T-helper 17 cell (primary cell): ENCODE measurements around the gene CCNL2. TPM values are rescaled to one million over a fixed set of nuclear protein-coding genes. Genes with fewer than 3 reads are reported as not detected.
"Not testable (repeated sequence)": the region's sequence is repeated elsewhere in the genome, so short reads cannot be mapped to it uniquely, and the experiment has no call there.

Source experiments
- ATAC-seq: fragments of 150-1000 bp; cut with Tn5 transposase; 2 replicates; pipeline ENCODE4 v1.10.0; 2021; ENCODE audit warnings: mild to moderate bottlenecking, moderate library complexity
- DNase-seq, 3 donors: peaks; one replicate each; pipeline versions ENCODE4 v3.0.0 to v3.0.0-alpha.2; 2020 to 2021
- H3K9me3 ChIP-seq: one replicate; pipeline ENCODE4 v1.7.0; 2013; ENCODE audit warnings: low read length, mild to moderate bottlenecking; ENCODE audit not compliant: control insufficient read depth, poor library complexity, severe bottlenecking
- H3K27ac Mint-ChIP-seq: one replicate; pipeline ENCODE4 v1.8.0; 2022; ENCODE audit warnings: mild to moderate bottlenecking, moderate library complexity, mixed read lengths
- H3K27me3 Mint-ChIP-seq: one replicate; pipeline ENCODE4 v1.8.0; 2022; ENCODE audit warnings: mixed read lengths
- H3K36me3 Mint-ChIP-seq: one replicate; pipeline ENCODE4 v1.8.0; 2022; ENCODE audit warnings: low read depth, mixed read lengths
- H3K4me1 Mint-ChIP-seq: one replicate; pipeline ENCODE4 v1.8.0; 2022; ENCODE audit warnings: mild to moderate bottlenecking, mixed read lengths
- H3K4me3 Mint-ChIP-seq: one replicate; pipeline ENCODE4 v1.8.0; 2022; ENCODE audit warnings: mild to moderate bottlenecking, moderate library complexity, mixed read lengths
- total RNA-seq, 4 donors: library from RNA in 2 of 4; stranded (reverse) in 2 of 4; gene quantifications; one replicate each; pipeline ENCODE4 v1.2.3 and lab custom pipeline; 2022 to 2026

The CCNL2 gene
- total RNA-seq, 2 donors from 2014 or later = 231 to 252 TPM

DNA sequence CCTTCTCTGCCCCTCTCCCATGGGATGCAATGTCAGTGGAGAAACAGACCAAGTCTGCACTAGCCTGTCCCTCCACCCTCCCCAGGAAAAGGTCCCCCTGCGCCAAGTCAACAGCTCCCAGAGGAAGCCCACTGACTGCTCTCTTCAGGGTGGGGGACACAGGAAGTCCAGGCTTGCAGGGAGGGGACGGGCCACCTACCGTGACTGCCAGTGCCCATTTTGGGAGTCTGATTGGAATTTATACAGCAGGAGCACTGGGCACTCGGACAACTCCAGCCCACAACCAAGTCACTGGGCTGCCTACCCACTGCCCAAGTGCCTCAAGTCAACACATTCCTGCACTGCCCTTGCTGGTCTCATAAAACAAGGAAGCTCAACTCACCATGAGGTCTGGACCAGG lies 6.1 kb downstream of the CCNL2 start:
- Mint-ChIP-seq H3K36me3 (peaks cover 4% of the 10 kb centered on the region), H3K27ac (peak overlapping the region; percentile 8)
- no peak for ATAC-seq

DNA sequence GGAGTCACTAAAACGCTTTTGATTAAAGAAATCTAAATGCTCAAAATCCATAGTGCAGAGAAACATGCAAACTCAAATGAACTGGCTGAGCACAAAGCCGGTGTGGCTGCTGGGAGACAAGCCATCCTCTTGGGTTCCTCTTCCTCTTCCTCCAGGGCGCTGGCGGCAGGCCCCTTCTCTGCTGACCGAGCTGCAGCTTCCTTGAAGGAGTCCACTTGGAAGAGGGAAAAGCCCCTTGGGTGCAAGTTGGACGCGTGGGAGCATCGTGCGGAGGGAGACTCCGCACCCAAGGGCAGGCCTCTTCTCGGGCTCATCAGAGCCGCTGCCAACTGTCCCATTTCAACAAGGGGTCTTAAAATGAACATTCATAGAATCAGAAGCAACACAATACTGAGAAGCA lies 7.9 kb downstream of the CCNL2 start:
- no peaks in the 10 kb centered on the region for H3K27me3 Mint-ChIP-seq
- H3K9me3 ChIP-seq = no peaks in the 10 kb centered on the region
- DNase-seq = no peak
- H3K27ac Mint-ChIP-seq = no peak overlapping the region
- H3K4me1 Mint-ChIP-seq = peaks cover 13% of the 10 kb centered on the region
- no peak overlapping the region for H3K4me3 Mint-ChIP-seq
- ATAC-seq = no peak
- H3K36me3 Mint-ChIP-seq = peaks cover 4% of the 10 kb centered on the region

More for the DNA sequence above, 6.1 kb downstream of the CCNL2 start:
- Mint-ChIP-seq H3K4me1 (peaks cover 16% of the 10 kb centered on the region), H3K27me3 (no peaks in the 10 kb centered on the region), H3K4me3 (no peak overlapping the region)
- DNase-seq = no peak
- no peaks in the 10 kb centered on the region for H3K9me3 ChIP-seq

DNA sequence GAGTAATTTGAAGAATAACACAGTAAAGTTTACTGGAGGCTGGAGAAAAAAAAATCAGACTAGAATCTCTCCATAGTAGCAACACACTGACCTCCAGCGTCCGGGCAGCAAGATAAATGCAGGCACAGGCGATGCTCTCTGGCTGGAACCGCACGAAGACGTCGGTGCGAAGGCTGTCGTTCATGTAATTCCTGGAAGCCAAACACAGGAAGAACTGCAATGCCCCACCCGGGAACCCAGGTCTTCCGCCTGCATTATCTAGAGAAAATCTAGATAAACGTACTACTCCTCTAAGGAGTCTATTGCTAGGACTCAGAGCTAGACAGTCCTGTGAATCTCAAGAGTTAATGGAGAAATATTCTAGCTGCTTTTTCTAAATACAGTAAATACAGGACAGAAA lies 8.5 kb downstream of the CCNL2 start:
- peak overlapping the region; percentile 71 for H3K27ac Mint-ChIP-seq
- H3K4me1 Mint-ChIP-seq = peaks cover 12% of the 10 kb centered on the region
- no peak overlapping the region for H3K4me3 Mint-ChIP-seq
- H3K9me3 ChIP-seq = no peaks in the 10 kb centered on the region
- DNase-seq (no peak), ATAC-seq (no peak)
- H3K27me3 Mint-ChIP-seq = no peaks in the 10 kb centered on the region
- peaks cover 4% of the 10 kb centered on the region for H3K36me3 Mint-ChIP-seq

DNA sequence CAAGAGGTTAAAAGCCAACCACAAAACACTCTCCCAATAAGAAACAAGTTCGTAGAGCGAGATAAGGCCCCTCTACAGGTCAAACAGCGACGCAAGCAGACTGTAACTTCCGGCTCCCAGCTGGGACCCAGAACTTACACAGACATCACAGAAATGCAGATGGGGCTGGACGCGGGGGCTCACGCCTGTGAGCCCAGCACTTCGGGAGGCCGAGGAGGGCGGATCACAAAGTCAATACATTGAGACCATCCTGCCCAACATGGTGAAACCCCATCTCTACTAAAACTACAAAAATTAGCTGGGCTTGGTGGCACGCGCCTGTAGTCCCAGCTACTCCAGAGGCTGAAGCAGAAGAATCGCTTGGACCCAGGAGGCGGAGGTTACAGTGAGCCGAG lies 11.1 kb downstream of the CCNL2 start:
- Mint-ChIP-seq H3K27ac (no peak overlapping the region), H3K4me1 (peaks cover 6% of the 10 kb centered on the region), H3K36me3 (no peaks in the 10 kb centered on the region), H3K27me3 (no peaks in the 10 kb centered on the region), H3K4me3 (no peak overlapping the region)
- DNase-seq = no peak
- ATAC-seq = no peak
- H3K9me3 ChIP-seq = no peaks in the 10 kb centered on the region

DNA sequence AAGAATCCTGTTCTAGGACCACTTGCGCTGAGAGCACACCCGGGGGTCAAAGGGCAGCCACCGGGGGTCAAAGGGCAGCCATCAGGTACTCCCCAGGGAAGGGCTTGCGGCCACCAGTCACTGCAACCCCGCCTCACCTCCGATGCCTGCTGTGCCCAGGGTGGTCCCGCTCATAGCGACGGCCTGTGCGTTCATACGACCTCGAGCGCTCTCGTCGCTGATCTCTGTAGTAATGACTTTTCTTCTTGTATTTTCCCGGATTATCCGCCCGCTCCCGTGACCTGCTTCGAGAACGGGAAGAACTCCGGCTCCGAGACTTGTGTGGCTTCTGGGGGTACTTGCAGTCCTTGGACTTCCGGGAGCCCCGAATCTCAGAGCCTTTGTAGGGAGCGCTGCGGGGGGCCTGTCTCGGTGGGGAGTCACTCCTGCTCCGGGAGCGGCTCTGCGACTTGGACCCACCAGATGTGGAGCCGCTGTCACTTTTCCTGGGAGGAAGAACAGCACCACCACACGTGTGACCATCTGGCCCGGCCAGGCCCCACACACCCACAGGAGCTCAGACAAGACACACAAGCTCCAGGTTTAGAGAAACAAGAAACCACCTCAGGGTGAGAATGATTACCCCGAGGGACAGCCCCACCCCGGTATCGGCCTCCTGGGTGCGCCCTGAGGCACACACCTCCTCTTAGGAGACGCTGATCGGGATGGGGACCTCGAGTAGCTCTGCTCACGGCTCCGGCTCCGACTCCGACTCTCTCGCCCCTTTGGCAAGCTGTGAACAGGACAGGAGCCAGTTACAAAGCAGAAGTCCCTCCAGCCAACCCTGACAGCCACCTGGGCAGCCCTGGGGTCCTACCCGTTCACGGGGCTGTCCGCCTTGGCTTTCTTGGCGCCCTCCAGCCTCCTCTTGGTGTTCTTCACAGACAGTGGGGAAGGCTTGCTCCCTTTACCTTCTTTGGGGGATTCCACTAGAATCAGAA lies 11.7 kb downstream of the CCNL2 start:
- Mint-ChIP-seq H3K27ac (no peak overlapping the region), H3K36me3 (no peaks in the 10 kb centered on the region), H3K27me3 (no peaks in the 10 kb centered on the region), H3K4me3 (no peak overlapping the region), H3K4me1 (peaks cover 6% of the 10 kb centered on the region)
- ATAC-seq (no peak), DNase-seq (no peak)
- H3K9me3 ChIP-seq = no peaks in the 10 kb centered on the region

DNA sequence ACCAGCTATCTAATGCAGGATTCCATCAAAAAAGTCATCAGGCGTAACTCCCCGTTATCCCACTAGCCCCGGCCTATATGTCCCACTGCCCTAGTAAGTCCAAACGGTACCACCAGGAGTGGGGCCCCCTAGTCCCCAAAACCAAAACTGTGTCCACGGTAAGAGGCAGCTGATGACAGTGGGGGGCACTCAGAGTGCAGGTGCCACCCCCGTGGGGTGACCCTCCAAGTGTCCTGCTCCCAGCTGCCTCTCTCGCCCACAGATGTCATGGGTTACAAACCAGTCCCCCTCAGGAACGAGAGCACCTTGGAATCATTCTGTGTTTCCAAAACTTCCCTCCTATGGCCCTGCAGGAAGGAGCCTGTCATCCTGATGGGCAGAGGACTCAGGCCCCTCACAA lies 13.2 kb downstream of the CCNL2 start:
- H3K9me3 ChIP-seq = no peaks in the 10 kb centered on the region
- H3K27ac Mint-ChIP-seq = peak overlapping the region; percentile 16
- no peak overlapping the region for H3K4me3 Mint-ChIP-seq
- H3K36me3 Mint-ChIP-seq = no peaks in the 10 kb centered on the region
- H3K4me1 Mint-ChIP-seq = peaks cover 2% of the 10 kb centered on the region
- no peak for ATAC-seq
- DNase-seq = no peak
- H3K27me3 Mint-ChIP-seq = no peaks in the 10 kb centered on the region

DNA sequence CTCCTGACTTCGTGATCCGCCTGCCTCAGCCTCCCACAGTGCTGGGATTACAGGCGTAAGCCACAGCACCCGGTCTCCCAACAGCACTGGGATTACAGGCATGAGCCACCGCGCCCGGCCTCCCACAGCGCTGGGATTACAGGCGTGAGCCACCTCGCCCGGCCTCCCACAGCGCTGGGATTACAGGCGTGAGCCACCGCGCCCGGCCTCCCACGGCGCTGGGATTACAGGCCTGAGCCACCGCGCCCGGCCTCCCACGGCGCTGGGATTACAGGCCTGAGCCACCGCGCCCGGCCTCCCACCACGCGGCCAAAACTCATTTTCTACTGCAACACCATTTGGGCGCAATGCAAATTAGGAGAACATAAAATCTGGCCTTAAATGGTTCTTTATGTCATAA lies 13.8 kb downstream of the CCNL2 start:
- DNase-seq, H3K27me3 Mint-ChIP-seq, H3K4me1 Mint-ChIP-seq, H3K4me3 Mint-ChIP-seq, H3K9me3 ChIP-seq, H3K27ac Mint-ChIP-seq, ATAC-seq, H3K36me3 Mint-ChIP-seq: not testable (repeated sequence)

DNA sequence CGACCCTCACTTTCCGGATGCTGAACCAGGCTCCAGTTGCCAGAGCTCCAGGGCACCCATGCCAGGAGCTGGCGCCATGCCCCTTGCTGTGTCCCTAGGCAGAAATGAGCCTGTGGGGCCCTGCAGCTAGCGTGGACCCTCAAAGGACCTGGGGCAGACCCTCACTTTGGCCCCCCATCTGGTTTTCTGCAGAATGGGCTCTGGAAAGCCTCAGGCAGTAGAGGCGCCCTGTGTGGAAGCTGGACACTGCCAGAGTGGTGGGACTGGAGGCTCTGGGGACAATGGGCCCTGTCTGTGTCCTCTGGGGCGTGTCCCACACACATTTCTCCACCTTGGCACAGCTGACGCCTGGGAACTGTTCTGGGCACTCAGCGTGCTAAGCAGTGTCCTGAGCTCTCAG lies 17.8 kb downstream of the CCNL2 start:
- no peaks in the 10 kb centered on the region for H3K9me3 ChIP-seq
- DNase-seq (no peak), ATAC-seq (no peak)
- Mint-ChIP-seq H3K36me3 (no peaks in the 10 kb centered on the region), H3K27ac (no peak overlapping the region), H3K27me3 (no peaks in the 10 kb centered on the region), H3K4me1 (peaks cover 2% of the 10 kb centered on the region), H3K4me3 (no peak overlapping the region)

DNA sequence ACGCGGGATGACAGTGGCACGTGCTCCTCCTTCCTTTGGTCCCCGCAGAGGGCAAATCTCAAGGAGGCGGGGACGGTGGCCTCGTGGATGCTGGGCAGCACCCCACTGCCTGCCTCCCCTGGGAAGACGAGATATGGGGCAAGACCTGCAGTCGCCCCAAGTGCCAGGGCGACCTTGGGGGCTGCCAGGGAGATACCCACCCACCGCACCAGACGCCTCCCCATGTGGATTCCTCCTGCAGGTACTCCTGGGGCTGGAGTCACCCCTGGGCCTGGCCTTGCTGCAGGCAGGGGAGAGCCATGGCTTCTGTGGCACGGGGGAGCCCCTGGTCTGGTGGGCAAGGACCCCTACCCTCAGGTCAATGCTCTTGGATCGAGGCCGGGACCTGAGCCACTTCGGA lies 18.3 kb downstream of the CCNL2 start:
- Mint-ChIP-seq H3K27me3 (no peaks in the 10 kb centered on the region), H3K36me3 (no peaks in the 10 kb centered on the region), H3K4me1 (peaks cover 2% of the 10 kb centered on the region), H3K4me3 (no peak overlapping the region), H3K27ac (no peak overlapping the region)
- no peak for DNase-seq
- no peaks in the 10 kb centered on the region for H3K9me3 ChIP-seq
- ATAC-seq = no peak

DNA sequence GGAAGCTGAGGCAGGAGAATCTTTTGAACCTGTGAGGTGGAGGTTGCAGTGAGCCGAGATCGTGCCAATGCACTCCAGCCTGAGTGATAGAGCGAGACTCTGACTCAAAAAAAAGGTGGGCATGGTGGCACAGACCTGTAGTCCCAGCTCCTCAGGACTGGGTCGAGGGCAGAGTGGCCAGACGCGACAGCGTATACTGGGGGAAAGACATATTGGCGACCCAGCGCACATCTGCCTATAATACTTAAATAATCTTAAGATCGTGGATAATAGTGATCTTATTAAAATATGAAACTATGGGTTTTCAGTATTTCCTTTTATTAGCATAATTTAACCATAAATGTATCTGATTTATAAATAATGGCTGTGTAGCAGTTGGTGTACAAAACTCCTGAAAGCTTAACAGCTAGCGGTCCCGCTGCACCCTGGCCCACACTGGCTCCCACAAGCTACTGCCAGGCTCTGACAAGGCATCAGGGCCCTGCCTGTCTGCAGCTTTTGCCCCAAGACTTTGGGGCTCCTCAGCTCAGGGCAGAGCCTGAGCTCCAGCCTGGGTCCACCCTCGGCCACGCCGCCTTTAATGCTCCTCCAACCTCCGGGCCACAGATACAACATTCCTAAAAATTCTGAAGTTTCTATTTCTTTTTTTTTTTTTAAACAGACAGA lies 21.5 kb downstream of the CCNL2 start:
- Mint-ChIP-seq H3K27me3 (no peaks in the 10 kb centered on the region), H3K36me3 (peaks cover 2% of the 10 kb centered on the region), H3K27ac (peak overlapping the region; percentile 67), H3K4me3 (no peak overlapping the region), H3K4me1 (peaks cover 13% of the 10 kb centered on the region)
- ATAC-seq (no peak), DNase-seq (no peak)
- no peaks in the 10 kb centered on the region for H3K9me3 ChIP-seq

DNA sequence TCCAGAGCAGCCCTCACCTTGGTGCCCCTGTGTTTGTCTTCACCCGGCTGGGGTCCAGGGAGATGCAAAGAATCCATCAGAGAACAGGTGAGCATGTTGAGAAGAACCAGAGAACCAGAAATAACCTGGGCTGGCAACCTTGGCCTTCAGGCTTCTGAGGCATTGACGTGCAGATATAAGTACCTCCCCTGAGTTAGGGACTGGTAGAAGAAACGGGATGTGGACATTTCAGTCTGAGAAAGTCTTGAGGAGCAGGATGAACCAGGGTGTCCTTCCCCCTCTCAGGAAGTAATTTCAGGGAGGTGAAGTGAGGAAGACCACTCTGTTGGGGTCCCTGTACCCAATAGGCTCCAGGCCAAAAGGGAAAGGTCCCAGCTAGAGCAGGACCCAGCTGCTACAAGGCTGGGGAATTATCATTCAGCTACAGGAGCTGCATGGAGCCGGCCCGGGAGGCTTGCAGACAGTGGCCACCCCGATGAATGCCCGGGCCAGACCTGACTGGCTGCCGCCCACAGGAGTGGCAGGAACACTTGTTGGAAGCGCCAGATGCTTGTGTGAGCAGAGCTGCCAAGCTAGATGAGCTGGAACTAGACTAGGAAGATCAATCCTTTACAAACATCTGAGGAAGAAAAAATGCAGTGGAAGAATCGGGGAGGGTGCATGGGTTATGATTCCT lies 22.4 kb downstream of the CCNL2 start:
- DNase-seq (no peak), ATAC-seq (no peak)
- H3K4me3 Mint-ChIP-seq = peak overlapping the region; percentile 47
- H3K36me3 Mint-ChIP-seq = peaks cover 2% of the 10 kb centered on the region
- peaks cover 11% of the 10 kb centered on the region for H3K4me1 Mint-ChIP-seq
- H3K27me3 Mint-ChIP-seq = no peaks in the 10 kb centered on the region
- peak overlapping the region; percentile 67 for H3K27ac Mint-ChIP-seq
- no peaks in the 10 kb centered on the region for H3K9me3 ChIP-seq

DNA sequence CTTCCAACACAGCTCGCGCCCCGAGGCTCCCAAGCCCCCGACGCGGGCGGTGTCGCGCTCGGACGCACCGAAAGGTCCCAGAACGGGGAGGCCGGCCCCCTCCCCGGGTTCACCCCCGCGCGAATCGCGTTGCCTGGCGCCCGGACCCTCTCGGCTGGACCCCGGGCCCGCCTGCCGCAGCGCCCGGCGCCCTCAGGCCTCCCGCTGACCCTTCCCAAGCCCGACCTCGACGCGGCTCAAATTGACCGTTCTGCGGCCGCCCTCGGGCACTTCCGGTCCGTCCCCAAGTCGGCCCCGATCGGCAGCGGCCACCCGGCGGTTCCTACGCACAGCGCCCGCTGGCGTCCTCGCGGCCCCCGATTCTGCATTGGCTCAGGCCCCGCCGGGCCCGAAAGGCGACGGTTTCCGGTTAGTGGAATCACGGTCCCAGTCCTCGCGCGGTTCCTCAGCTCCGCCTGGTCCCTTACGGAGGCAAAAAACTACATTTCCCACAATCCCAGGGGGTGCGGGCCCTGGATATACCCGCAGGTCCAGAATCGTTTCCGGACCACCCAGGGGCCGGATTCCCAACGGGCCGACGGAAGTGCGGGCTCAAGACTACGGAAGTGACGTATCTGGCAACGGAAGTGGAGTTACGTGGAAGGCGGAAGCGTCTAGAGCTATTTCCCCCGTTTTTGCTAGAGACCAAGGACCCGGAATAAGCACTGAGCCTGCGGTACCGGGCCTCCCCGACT lies 24.0 kb downstream of the CCNL2 start, which contains the start of gene AURKAIP1:
Gene AURKAIP1, minus strand, starts transcription at position 279 of the 734 bp plus-strand sequence. CDS start 451 bp downstream, outside the sequence.
- peak; percentile 83 to 90 (median 86) for DNase-seq
- H3K4me3 Mint-ChIP-seq = peak within 1 kb of the TSS; percentile 91
- H3K9me3 ChIP-seq = no peaks in the 10 kb centered on the region
- peak; percentile 72 for ATAC-seq
- H3K27ac Mint-ChIP-seq = peak within 1 kb of the TSS; percentile 92
- H3K27me3 Mint-ChIP-seq = no peaks in the 10 kb centered on the region
- peaks cover 11% of the 10 kb centered on the region for H3K4me1 Mint-ChIP-seq
- peaks cover 2% of the 10 kb centered on the region for H3K36me3 Mint-ChIP-seq

DNA sequence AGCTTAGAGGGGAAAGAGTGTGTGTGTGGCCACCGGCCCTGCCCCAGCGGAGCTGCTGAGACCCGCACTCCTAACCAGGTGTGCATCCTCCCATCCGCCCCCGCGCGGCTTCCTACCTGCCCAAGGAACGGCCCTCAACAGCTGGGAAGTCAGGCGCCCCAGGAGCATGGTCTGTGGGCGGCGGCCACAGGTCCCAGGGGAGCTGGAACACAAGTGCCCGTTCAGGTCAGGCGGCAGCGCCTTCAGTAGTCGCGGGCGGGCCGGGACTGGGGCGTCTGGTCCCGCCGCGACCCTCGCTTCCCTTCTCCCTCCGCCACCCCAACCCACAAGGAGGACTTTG lies 24.6 kb downstream of the CCNL2 start:
- no peak for DNase-seq
- ATAC-seq = no peak
- Mint-ChIP-seq H3K27ac (peak overlapping the region; percentile 92), H3K4me1 (peaks cover 11% of the 10 kb centered on the region), H3K36me3 (peaks cover 2% of the 10 kb centered on the region), H3K4me3 (peak overlapping the region; percentile 91), H3K27me3 (no peaks in the 10 kb centered on the region)
- no peaks in the 10 kb centered on the region for H3K9me3 ChIP-seq
